MM.1S (cell line): ENCODE data around the gene BMPER.

Experiments used
- CTCF ChIP-seq: fragments of 300-600 bp; sonication (generic); IDR thresholded peaks from 2 replicates; pipeline ENCODE4 v1.5.1; 2016; ENCODE audit warnings: antibody characterized with exemption, low read length, mixed read lengths
- EZH2phosphoT487 ChIP-seq: fragments of 300-600 bp; sonication (generic); IDR thresholded peaks from 2 replicates; pipeline ENCODE4 v1.6.1; 2018; ENCODE audit warnings: antibody characterized with exemption, low read length

GRCh38 chr7:34140066-34140465 lies 234.7 kb downstream of the BMPER start:
- TF ChIP-seq CTCF (no peak), EZH2phosphoT487 (no peak)
